Measurements from ENCODE around the gene TMEM233. TPM values are rescaled to one million over a fixed set of nuclear protein-coding genes. Genes with fewer than 3 reads are reported as not detected.

The TMEM233 gene
- total and polyA plus RNA-seq, 2 experiments from 2014 or later, result 0.24 to 0.71 TPM

- TF ChIP-seq ZNF462 (CRISPR knock-in tag; IDR thresholded peaks at IDR 0.05) (no peak), CREB1 (CRISPR knock-in tag; IDR thresholded peaks at IDR 0.05; ENCODE audit: low read depth) (no peak), ZNF331 (CRISPR knock-in tag; IDR thresholded peaks at IDR 0.05; ENCODE audit: low read depth) (no peak), EZH2phosphoT487 (IDR thresholded peaks at IDR 0.05; ENCODE audit: unreplicated experiment) (no peak)
Observed at GRCh38 chr12:119547001-119547400, 46.6 kb upstream of the TMEM233 start (continued).

GRCh38 chr12:119556854-119557253 is 36.7 kb upstream of the TMEM233 start:
- Mint-ChIP-seq H3K36me3 (ENCODE audit: low read depth) (no peaks in the 10 kb centered on the region), H3K4me1 (no peaks in the 10 kb centered on the region), H3K9me3 (no peaks in the 10 kb centered on the region), H3K27ac (no peak overlapping the region), H3K4me3 (no peak overlapping the region), H3K27me3 (ENCODE audit: insufficient read depth, low read depth, poor library complexity) (peaks cover 3% of the 10 kb centered on the region)
- Histone ChIP-seq H3K9me2 (ENCODE audit: insufficient read depth) (peaks cover 15% of the 10 kb centered on the region; the same call in 1 of the 2 replicates), H3F3A (replicated peaks; ENCODE audit: low read depth) (no peaks in the 10 kb centered on the region), H3K27ac (ENCODE audit: low read depth) (no peak overlapping the region), H3K79me2 (replicated peaks; ENCODE audit: insufficient read depth) (no peaks in the 10 kb centered on the region), H4K20me1 (replicated peaks; ENCODE audit: insufficient read depth) (no peaks in the 10 kb centered on the region), H3K4me1 (ENCODE audit: insufficient read depth) (no peaks in the 10 kb centered on the region), H2AFZ (no peak overlapping the region), H3K36me3 (ENCODE audit: insufficient read depth) (no peaks in the 10 kb centered on the region), H3K27me3 (ENCODE audit: insufficient read depth) (no peaks in the 10 kb centered on the region), H3K4me2 (no peak overlapping the region), H3K4me3 (no peak overlapping the region)
- DNase-seq (ENCODE audit: low spot score) (no peak), ATAC-seq (no peak)
- TF ChIP-seq ETS1 (IDR thresholded peaks at IDR 0.05), result no peak
- no peak for TF ChIP-seq POLR2AphosphoS5 (IDR thresholded peaks at IDR 0.05; ENCODE audit: low read depth)
- TF ChIP-seq, protein P1, sequence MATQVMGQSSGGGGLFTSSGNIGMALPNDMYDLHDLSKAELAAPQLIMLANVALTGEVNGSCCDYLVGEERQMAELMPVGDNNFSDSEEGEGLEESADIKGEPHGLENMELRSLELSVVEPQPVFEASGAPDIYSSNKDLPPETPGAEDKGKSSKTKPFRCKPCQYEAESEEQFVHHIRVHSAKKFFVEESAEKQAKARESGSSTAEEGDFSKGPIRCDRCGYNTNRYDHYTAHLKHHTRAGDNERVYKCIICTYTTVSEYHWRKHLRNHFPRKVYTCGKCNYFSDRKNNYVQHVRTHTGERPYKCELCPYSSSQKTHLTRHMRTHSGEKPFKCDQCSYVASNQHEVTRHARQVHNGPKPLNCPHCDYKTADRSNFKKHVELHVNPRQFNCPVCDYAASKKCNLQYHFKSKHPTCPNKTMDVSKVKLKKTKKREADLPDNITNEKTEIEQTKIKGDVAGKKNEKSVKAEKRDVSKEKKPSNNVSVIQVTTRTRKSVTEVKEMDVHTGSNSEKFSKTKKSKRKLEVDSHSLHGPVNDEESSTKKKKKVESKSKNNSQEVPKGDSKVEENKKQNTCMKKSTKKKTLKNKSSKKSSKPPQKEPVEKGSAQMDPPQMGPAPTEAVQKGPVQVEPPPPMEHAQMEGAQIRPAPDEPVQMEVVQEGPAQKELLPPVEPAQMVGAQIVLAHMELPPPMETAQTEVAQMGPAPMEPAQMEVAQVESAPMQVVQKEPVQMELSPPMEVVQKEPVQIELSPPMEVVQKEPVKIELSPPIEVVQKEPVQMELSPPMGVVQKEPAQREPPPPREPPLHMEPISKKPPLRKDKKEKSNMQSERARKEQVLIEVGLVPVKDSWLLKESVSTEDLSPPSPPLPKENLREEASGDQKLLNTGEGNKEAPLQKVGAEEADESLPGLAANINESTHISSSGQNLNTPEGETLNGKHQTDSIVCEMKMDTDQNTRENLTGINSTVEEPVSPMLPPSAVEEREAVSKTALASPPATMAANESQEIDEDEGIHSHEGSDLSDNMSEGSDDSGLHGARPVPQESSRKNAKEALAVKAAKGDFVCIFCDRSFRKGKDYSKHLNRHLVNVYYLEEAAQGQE (IDR thresholded peaks at IDR 0.05; ENCODE audit: unreplicated experiment), result no peak
- TF ChIP-seq ZNF331 (CRISPR knock-in tag; IDR thresholded peaks at IDR 0.05; ENCODE audit: low read depth), result no peak
- TF ChIP-seq CREB1 (CRISPR knock-in tag; IDR thresholded peaks at IDR 0.05; ENCODE audit: low read depth), result no peak
- no peak for TF ChIP-seq STAT1 (IDR thresholded peaks at IDR 0.05; ENCODE audit: unreplicated experiment)

All from GM23338 (cell line).